OCI-LY1 (cell line): ENCODE results near the gene PODXL2.

Experiments used
- CTCF ChIP-seq: fragments of 200-600 bp; sonication (generic), shearing (Covaris generic); IDR thresholded peaks from 2 replicates; pipeline ENCODE4 v1.5.1; 2017; ENCODE audit warnings: mild to moderate bottlenecking, antibody characterized with exemption, low read length, moderate library complexity, mixed read lengths
- EZH2 ChIP-seq: fragments of 200-600 bp; sonication (generic), shearing (Covaris generic); IDR thresholded peaks from 2 replicates; pipeline ENCODE4 v1.8.0; 2017; ENCODE audit warnings: borderline replicate concordance, mixed run types, mild to moderate bottlenecking, antibody characterized with exemption, low read length, moderate library complexity, mixed read lengths

- no peak for TF ChIP-seq CTCF
- TF ChIP-seq EZH2: no peak
Observed at GRCh38 chr3:127692501-127693335, 63.7 kb downstream of the PODXL2 start.
